ENCODE data around the gene RRAS2.

GRCh38 chr11:14341968-14342367, 17.0 kb downstream of the RRAS2 start:
- TF ChIP-seq, protein P1, sequence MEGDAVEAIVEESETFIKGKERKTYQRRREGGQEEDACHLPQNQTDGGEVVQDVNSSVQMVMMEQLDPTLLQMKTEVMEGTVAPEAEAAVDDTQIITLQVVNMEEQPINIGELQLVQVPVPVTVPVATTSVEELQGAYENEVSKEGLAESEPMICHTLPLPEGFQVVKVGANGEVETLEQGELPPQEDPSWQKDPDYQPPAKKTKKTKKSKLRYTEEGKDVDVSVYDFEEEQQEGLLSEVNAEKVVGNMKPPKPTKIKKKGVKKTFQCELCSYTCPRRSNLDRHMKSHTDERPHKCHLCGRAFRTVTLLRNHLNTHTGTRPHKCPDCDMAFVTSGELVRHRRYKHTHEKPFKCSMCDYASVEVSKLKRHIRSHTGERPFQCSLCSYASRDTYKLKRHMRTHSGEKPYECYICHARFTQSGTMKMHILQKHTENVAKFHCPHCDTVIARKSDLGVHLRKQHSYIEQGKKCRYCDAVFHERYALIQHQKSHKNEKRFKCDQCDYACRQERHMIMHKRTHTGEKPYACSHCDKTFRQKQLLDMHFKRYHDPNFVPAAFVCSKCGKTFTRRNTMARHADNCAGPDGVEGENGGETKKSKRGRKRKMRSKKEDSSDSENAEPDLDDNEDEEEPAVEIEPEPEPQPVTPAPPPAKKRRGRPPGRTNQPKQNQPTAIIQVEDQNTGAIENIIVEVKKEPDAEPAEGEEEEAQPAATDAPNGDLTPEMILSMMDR (IDR thresholded peaks at IDR 0.05): no peak
- TF ChIP-seq POLR2A (IDR thresholded peaks at IDR 0.05): no peak
